Skeletal muscle tissue (tissue), 4 donors: ENCODE results near the gene HSD17B2. TPM values are rescaled to one million over a fixed set of nuclear protein-coding genes. Genes with fewer than 3 reads are reported as not detected.

Experiments
- H3K27ac ChIP-seq: one replicate; pipeline ENCODE4 v1.7.0; 2013; ENCODE audit warnings: mild to moderate bottlenecking, low read depth, low read length, inconsistent platforms
- H3K27me3 ChIP-seq, 3 donors: one replicate each; pipeline ENCODE4 v1.7.0; 2013; ENCODE audit warnings: low read length in 3 of 3; ENCODE audit not compliant: control insufficient read depth in 3 of 3, insufficient read depth in 3 of 3
- H3K36me3 ChIP-seq, 3 donors: one replicate each; pipeline ENCODE4 v1.7.0; 2013; ENCODE audit warnings: low read length in 3 of 3; ENCODE audit not compliant: control insufficient read depth in 3 of 3, insufficient read depth in 3 of 3
- H3K4me1 ChIP-seq, 3 donors: one replicate each; pipeline ENCODE4 v1.7.0; 2013; ENCODE audit warnings: low read length in 3 of 3, mild to moderate bottlenecking in 3 of 3; ENCODE audit not compliant: control insufficient read depth in 3 of 3, insufficient read depth in 3 of 3
- H3K4me3 ChIP-seq, 3 donors: one replicate each; pipeline ENCODE4 v1.7.0; 2013; ENCODE audit warnings: low read length in 3 of 3
- H3K9ac ChIP-seq, 3 donors: one replicate each; pipeline ENCODE4 v1.7.0; 2013; ENCODE audit warnings: low read length in 3 of 3, mild to moderate bottlenecking in 3 of 3, moderate library complexity in 2 of 3, low read depth in 1 of 3
- H3K9me3 ChIP-seq, 3 donors: one replicate each; pipeline ENCODE4 v1.7.0; 2013; ENCODE audit warnings: low read length in 3 of 3; ENCODE audit not compliant: control insufficient read depth in 3 of 3
- total RNA-seq: library from RNA; depleted of rRNA; stranded (reverse); fragments of >200 nt; gene quantifications from one replicate; pipeline ENCODE4 v1.2.3, GENCODE V29; 2014
- donor health status: Osteomylitis.

Gene HSD17B2
- total RNA-seq, 1 donor from 2014 or later, result not detected

- no peak overlapping the region for H3K9ac ChIP-seq
- no peaks in the 10 kb centered on the region for H3K27me3 ChIP-seq
- no peaks in the 10 kb centered on the region for H3K4me1 ChIP-seq
- no peaks in the 10 kb centered on the region for H3K36me3 ChIP-seq
- no peaks in the 10 kb centered on the region for H3K9me3 ChIP-seq
- no peak overlapping the region for H3K27ac ChIP-seq
- no peak overlapping the region for H3K4me3 ChIP-seq
These were observed 11.5 kb downstream of the HSD17B2 start for GRCh38 chr16:82046541-82046940.

GRCh38 chr16:82046941-82047340, 11.9 kb downstream of the HSD17B2 start:
- Histone ChIP-seq H3K27ac (no peak overlapping the region), H3K4me3 (no peak overlapping the region), H3K9me3 (no peaks in the 10 kb centered on the region), H3K9ac (no peak overlapping the region), H3K4me1 (no peaks in the 10 kb centered on the region), H3K36me3 (no peaks in the 10 kb centered on the region), H3K27me3 (peaks cover 0 to 2% (median 0%) of the 10 kb centered on the region in 3 donors)

- no peaks in the 10 kb centered on the region for H3K9me3 ChIP-seq
- no peaks in the 10 kb centered on the region for H3K36me3 ChIP-seq
- H3K4me1 ChIP-seq, result no peaks in the 10 kb centered on the region
- no peak overlapping the region for H3K4me3 ChIP-seq
- H3K9ac ChIP-seq, result no peak overlapping the region
- no peak overlapping the region for H3K27ac ChIP-seq
- peaks cover 0 to 2% (median 0%) of the 10 kb centered on the region in 3 donors for H3K27me3 ChIP-seq
These were observed 12.3 kb downstream of the HSD17B2 start for GRCh38 chr16:82047374-82047773.

- Histone ChIP-seq H3K36me3 (no peaks in the 10 kb centered on the region), H3K4me3 (no peak overlapping the region), H3K27ac (no peak overlapping the region), H3K9ac (no peak overlapping the region), H3K27me3 (peaks cover 0 to 2% (median 0%) of the 10 kb centered on the region in 3 donors), H3K4me1 (no peaks in the 10 kb centered on the region), H3K9me3 (no peaks in the 10 kb centered on the region)
These were observed 12.7 kb downstream of the HSD17B2 start for GRCh38 chr16:82047787-82048186.

- Histone ChIP-seq H3K27me3 (peaks cover 0 to 2% (median 0%) of the 10 kb centered on the region in 3 donors), H3K36me3 (no peaks in the 10 kb centered on the region), H3K4me1 (no peaks in the 10 kb centered on the region), H3K9ac (no peak overlapping the region), H3K27ac (no peak overlapping the region), H3K9me3 (no peaks in the 10 kb centered on the region), H3K4me3 (no peak overlapping the region)
These were observed 14.4 kb downstream of the HSD17B2 start for GRCh38 chr16:82049484-82049883.

- H3K36me3 ChIP-seq, result no peaks in the 10 kb centered on the region
- H3K4me3 ChIP-seq, result no peak overlapping the region
- peaks cover 0 to 2% (median 0%) of the 10 kb centered on the region in 3 donors for H3K27me3 ChIP-seq
- no peak overlapping the region for H3K27ac ChIP-seq
- H3K4me1 ChIP-seq, result no peaks in the 10 kb centered on the region
- H3K9me3 ChIP-seq, result no peaks in the 10 kb centered on the region
- no peak overlapping the region for H3K9ac ChIP-seq
These were observed 15.5 kb downstream of the HSD17B2 start for GRCh38 chr16:82050506-82050905.

- Histone ChIP-seq H3K9ac (no peak overlapping the region), H3K4me3 (no peak overlapping the region), H3K4me1 (no peaks in the 10 kb centered on the region), H3K27ac (no peak overlapping the region), H3K9me3 (no peaks in the 10 kb centered on the region), H3K36me3 (no peaks in the 10 kb centered on the region), H3K27me3 (peaks cover 0 to 2% (median 0%) of the 10 kb centered on the region in 3 donors)
These were observed 15.9 kb downstream of the HSD17B2 start for GRCh38 chr16:82050909-82051357.

GRCh38 chr16:82051656-82052055, 16.6 kb downstream of the HSD17B2 start:
- H3K27me3 ChIP-seq, result peaks cover 0 to 2% (median 0%) of the 10 kb centered on the region in 3 donors
- H3K36me3 ChIP-seq, result no peaks in the 10 kb centered on the region
- H3K27ac ChIP-seq, result no peak overlapping the region
- no peaks in the 10 kb centered on the region for H3K4me1 ChIP-seq
- no peak overlapping the region for H3K9ac ChIP-seq
- no peaks in the 10 kb centered on the region for H3K9me3 ChIP-seq
- H3K4me3 ChIP-seq, result no peak overlapping the region

GRCh38 chr16:82055117-82055516, 20.1 kb downstream of the HSD17B2 start:
- no peaks in the 10 kb centered on the region for H3K9me3 ChIP-seq
- no peak overlapping the region for H3K4me3 ChIP-seq
- no peaks in the 10 kb centered on the region for H3K36me3 ChIP-seq
- H3K27ac ChIP-seq, result no peak overlapping the region
- peaks cover 0 to 2% (median 0%) of the 10 kb centered on the region in 3 donors for H3K27me3 ChIP-seq
- no peak overlapping the region for H3K9ac ChIP-seq
- no peaks in the 10 kb centered on the region for H3K4me1 ChIP-seq

GRCh38 chr16:82055728-82056549, 20.9 kb downstream of the HSD17B2 start:
- no peaks in the 10 kb centered on the region for H3K4me1 ChIP-seq
- H3K36me3 ChIP-seq, result no peaks in the 10 kb centered on the region
- H3K27ac ChIP-seq, result no peak overlapping the region
- H3K9ac ChIP-seq, result no peak overlapping the region
- peaks cover 0 to 2% (median 0%) of the 10 kb centered on the region in 3 donors for H3K27me3 ChIP-seq
- H3K9me3 ChIP-seq, result no peaks in the 10 kb centered on the region
- no peak overlapping the region for H3K4me3 ChIP-seq
